HG03575 (cell line): ENCODE measurements around the gene ERC2.

Source experiments
- ATAC-seq: cut with Tn5 transposase; IDR thresholded peaks from one replicate; pipeline ENCODE4 v1.9.1; 2021; ENCODE audit not compliant: unreplicated experiment, insufficient number of reproducible peaks, low FRiP score; ENCODE audit errors: extremely low read depth

ERC2 gene

GRCh38 chr3:56452085-56452484 lies 16.2 kb downstream of the ERC2 start:
- ATAC-seq = no peak

- ATAC-seq = no peak
Observed at GRCh38 chr3:56443372-56443771, 24.9 kb downstream of the ERC2 start.

- ATAC-seq = no peak
Observed at GRCh38 chr3:56428667-56429066, 39.6 kb downstream of the ERC2 start.

GRCh38 chr3:56424885-56425284 lies 43.4 kb downstream of the ERC2 start:
- ATAC-seq = no peak

GRCh38 chr3:56424336-56424735 lies 43.9 kb downstream of the ERC2 start:
- no peak for ATAC-seq

GRCh38 chr3:56423661-56424099 lies 44.6 kb downstream of the ERC2 start:
- no peak for ATAC-seq

- no peak for ATAC-seq
Observed at GRCh38 chr3:56422316-56422715, 46.0 kb downstream of the ERC2 start.

- ATAC-seq = no peak
Observed at GRCh38 chr3:56421205-56421604, 47.1 kb downstream of the ERC2 start.

- no peak for ATAC-seq
Observed at GRCh38 chr3:56415652-56416051, 52.6 kb downstream of the ERC2 start.

- no peak for ATAC-seq
Observed at GRCh38 chr3:56413911-56414310, 54.4 kb downstream of the ERC2 start.

GRCh38 chr3:56411166-56411565 lies 57.1 kb downstream of the ERC2 start:
- no peak for ATAC-seq

GRCh38 chr3:56410576-56410975 lies 57.7 kb downstream of the ERC2 start:
- no peak for ATAC-seq

GRCh38 chr3:56409790-56410189 lies 58.5 kb downstream of the ERC2 start:
- no peak for ATAC-seq

GRCh38 chr3:56408761-56409196 lies 59.5 kb downstream of the ERC2 start:
- ATAC-seq = no peak

- no peak for ATAC-seq
Observed at GRCh38 chr3:56406826-56407515, 61.3 kb downstream of the ERC2 start.

- no peak for ATAC-seq
Observed at GRCh38 chr3:56404884-56405283, 63.4 kb downstream of the ERC2 start.

- no peak for ATAC-seq
Observed at GRCh38 chr3:56398659-56399058, 69.6 kb downstream of the ERC2 start.

- ATAC-seq = no peak
Observed at GRCh38 chr3:56397798-56398197, 70.5 kb downstream of the ERC2 start.

GRCh38 chr3:56389183-56389830 lies 79.0 kb downstream of the ERC2 start:
- no peak for ATAC-seq

GRCh38 chr3:56383092-56383491 lies 85.2 kb downstream of the ERC2 start:
- no peak for ATAC-seq
